HG02759 (cell line): Measurements from ENCODE around the gene SCGB1C1.
"Not testable (repeated sequence)": the region's sequence is repeated elsewhere in the genome, so short reads cannot be mapped to it uniquely, and the experiment has no call there.

ENCODE experiments used
- ATAC-seq: cut with Tn5 transposase; IDR thresholded peaks from one replicate; pipeline ENCODE4 v1.9.1; 2021; ENCODE audit warnings: mild to moderate bottlenecking, moderate library complexity; ENCODE audit not compliant: unreplicated experiment

SCGB1C1 gene

GRCh38 chr11:236774-237767 lies 44.2 kb downstream of the SCGB1C1 start, which contains the start of gene PSMD13:
Gene PSMD13, plus strand, starts transcription at chr11:236976. Its CDS starts 74 bp downstream, at chr11:237050.
- ATAC-seq: peak; percentile 87

- ATAC-seq: not testable (repeated sequence)
Observed at GRCh38 chr11:238346-238745, 45.5 kb downstream of the SCGB1C1 start.

GRCh38 chr11:240315-240714 lies 47.4 kb downstream of the SCGB1C1 start:
- ATAC-seq: no peak

GRCh38 chr11:241634-242033 lies 48.8 kb downstream of the SCGB1C1 start:
- ATAC-seq: no peak
